HL-60 (cell line): ENCODE data around the gene DEF6.
A peak's percentile ranks its signal among the peaks of the same experiment; 100 is the strongest.

Experiments
- DNase-seq, 2 experiments: peaks; one replicate each; pipeline ENCODE4 v3.0.0-alpha.2; 2010 to 2020; ENCODE audit warnings: low read depth in 1 of 2, low spot score in 1 of 2
- H3K27ac ChIP-seq: fragments of 250-450 bp; sonication (Bioruptor Pico); replicated peaks from 2 replicates; pipeline ENCODE4 v1.5.1; 2020; ENCODE audit warnings: mild to moderate bottlenecking, moderate library complexity
- H3K27me3 ChIP-seq: fragments of 250-450 bp; sonication (Bioruptor Pico); 2 replicates; pipeline ENCODE4 v1.5.1; 2021; ENCODE audit warnings: mild to moderate bottlenecking, moderate library complexity; ENCODE audit not compliant: insufficient read depth, poor library complexity, severe bottlenecking
- H3K4me3 ChIP-seq: replicated peaks from 2 replicates; pipeline ENCODE4 v1.5.1; 2011; ENCODE audit warnings: mild to moderate bottlenecking, control low read depth, low read length; ENCODE audit not compliant: insufficient read depth
- CTCF ChIP-seq: IDR thresholded peaks from one replicate; pipeline ENCODE4 v1.5.1; 2011; ENCODE audit warnings: low read length, control low read depth, inconsistent platforms; ENCODE audit not compliant: insufficient read depth
- GABPA ChIP-seq: IDR thresholded peaks from 2 replicates; pipeline ENCODE4 v1.6.1; 2012; ENCODE audit warnings: low read depth
- POLR2AphosphoS5 ChIP-seq: IDR thresholded peaks from 2 replicates; pipeline ENCODE4 v1.6.1; 2012; ENCODE audit warnings: low read depth
- REST ChIP-seq: IDR thresholded peaks from 2 replicates; pipeline ENCODE4 v1.6.1; 2012; ENCODE audit warnings: low read depth; ENCODE audit not compliant: insufficient replicate concordance
- SPI1 ChIP-seq: IDR thresholded peaks from 2 replicates; pipeline ENCODE4 v1.6.1; 2012; ENCODE audit warnings: low read depth, mild to moderate bottlenecking, borderline replicate concordance

The DEF6 gene

GRCh38 chr6:35320031-35320410, 22.4 kb downstream of the DEF6 start:
- no peak overlapping the region for H3K4me3 ChIP-seq
- H3K27me3 ChIP-seq = no peaks in the 10 kb centered on the region
- H3K27ac ChIP-seq = no peak overlapping the region
- no peak for DNase-seq
- no peak for TF ChIP-seq GABPA
- TF ChIP-seq REST = no peak
- TF ChIP-seq CTCF = no peak
- no peak for TF ChIP-seq SPI1
- TF ChIP-seq POLR2AphosphoS5 = no peak

GRCh38 chr6:35321091-35321490, 23.5 kb downstream of the DEF6 start:
- no peak for DNase-seq
- no peak overlapping the region for H3K4me3 ChIP-seq
- no peak overlapping the region for H3K27ac ChIP-seq
- no peaks in the 10 kb centered on the region for H3K27me3 ChIP-seq
- no peak for TF ChIP-seq CTCF
- TF ChIP-seq POLR2AphosphoS5 = no peak
- no peak for TF ChIP-seq GABPA
- no peak for TF ChIP-seq REST

- TF ChIP-seq GABPA (0 out of 2 replicates have a peak, but pooled peaks have one; percentile 14), REST (no peak), POLR2AphosphoS5 (no peak), SPI1 (peak; percentile 63; the same call in 1 of the 2 replicates), CTCF (peak; percentile 52)
- Histone ChIP-seq H3K4me3 (no peak overlapping the region), H3K27ac (no peak overlapping the region), H3K27me3 (no peaks in the 10 kb centered on the region)
- peak in 1 of 2 experiments; percentile 87 for DNase-seq
Measured at GRCh38 chr6:35327349-35328027, 29.9 kb downstream of the DEF6 start.
